ENCODE data around the gene SOHLH1.

The SOHLH1 gene

DNA sequence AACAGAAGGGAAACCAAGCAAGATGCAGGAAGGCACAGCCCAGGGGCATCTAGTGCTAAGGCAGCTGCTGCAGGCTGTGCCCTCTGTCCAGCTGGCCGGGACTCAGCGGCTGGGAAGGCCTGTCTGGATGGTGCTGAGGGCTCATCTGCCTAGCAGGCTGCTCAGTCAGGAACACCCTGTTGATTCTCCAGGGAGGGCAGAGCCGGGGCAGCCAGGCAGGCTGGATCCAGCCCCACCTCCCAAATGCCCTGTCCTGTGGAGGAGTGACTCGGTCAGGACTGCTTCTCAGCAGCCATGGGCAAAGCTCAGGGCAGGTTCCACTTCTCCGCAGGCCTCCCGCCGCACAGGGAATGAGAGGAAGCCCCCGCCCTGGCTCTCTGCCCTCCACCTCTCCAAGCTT is 44.0 kb downstream of the SOHLH1 start:
- no peak for DNase-seq

DNA sequence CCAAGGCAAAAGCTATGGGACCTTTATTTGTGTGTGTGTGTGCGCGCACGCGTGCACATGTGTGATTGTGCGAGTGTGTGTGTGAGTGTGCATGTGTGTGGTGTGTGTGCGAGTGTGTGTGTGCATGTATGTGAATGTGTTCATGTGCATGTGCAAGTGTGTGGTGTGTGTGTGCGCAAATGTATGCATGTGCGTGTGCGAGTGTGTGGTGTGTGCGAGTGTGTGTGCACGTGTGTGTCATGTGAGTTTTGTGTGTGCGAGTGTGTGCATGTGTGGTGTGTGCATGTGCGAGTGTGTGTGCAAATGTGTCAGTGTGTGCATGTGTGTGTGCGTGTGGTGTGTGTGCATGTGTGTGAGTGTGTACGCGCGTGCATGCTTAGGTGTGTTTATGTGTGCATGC is 48.9 kb downstream of the SOHLH1 start:
- no peak for DNase-seq

DNA sequence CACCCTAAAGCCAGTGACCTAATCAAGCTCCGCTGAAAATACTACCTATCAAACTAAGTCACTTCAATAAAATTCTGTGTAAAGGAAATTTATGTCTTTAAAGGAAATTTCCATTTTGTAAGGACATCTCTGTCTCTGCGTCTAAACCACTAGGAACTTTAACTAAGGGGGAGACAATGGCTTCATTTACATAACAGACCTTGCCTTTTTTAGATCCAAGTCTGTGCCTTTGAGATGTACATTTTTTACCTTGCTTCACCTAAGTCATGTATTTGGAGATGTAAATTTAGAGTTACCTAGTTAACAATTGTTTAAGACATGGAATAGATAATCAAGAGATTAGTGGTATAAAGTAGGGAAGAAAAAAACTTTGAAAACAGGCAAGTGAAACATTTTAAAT is 49.8 kb downstream of the SOHLH1 start:
- DNase-seq: no peak

DNA sequence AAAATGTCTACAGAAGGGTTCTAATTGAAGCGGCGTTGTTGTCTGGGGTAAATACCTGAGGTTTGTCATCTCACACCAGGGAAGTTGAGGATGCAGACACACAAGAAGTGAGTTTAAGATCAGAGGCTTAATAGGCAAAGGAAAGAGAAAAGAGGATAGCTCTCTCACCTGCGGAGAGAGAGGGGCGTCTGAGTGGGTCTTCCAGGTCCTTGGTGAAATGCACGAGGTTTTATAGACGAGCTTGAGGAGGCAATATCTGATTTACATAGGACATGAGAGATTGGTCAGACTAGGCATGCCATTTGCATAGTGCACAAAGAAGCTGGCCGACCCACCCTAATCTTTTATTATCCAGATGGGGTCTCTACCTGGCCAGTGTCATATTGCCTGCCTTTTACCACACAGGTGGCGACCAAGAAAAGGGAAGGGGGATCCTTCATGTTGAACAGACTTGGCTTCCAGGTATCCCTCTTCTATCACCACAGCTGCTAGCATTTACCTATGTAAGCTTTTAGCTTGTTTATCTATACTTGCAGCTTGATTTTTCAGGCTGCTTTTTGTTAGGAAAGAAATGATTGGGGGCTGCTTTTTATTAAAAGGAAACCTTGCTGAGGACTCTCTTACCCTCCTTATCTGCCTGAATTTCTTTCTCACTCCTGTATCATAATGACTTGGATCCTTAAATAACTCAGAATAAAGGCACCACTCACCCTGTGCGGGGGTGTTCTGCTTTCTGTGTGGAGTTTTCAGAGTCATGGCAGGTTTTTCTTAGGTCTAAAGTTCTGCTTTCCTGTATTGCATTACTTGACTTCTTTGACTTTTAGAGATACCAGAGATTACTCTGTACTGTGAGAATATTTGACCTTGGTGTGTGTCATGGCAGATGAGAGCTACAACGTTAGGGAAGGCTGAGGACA is 50.5 kb downstream of the SOHLH1 start:
- no peak for DNase-seq

DNA sequence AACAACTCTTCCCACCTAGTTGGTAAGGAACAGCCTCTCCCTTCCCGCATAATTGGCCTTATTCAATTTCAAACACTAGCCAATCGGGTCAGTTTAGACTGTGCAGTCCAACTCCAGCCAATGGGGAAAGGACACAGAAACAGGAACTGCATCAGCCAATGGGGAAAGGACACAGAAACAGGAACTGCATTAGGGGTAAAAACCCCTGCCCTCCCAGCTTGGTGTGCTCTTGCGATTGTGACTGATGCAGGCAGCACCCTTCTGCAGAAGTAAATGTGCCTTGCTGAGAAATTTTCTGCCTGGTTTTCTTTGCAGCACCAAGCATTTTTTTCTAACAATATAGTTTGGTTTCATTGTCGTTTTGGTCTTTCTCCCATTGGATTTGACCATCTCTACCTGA is 51.4 kb downstream of the SOHLH1 start:
- no peak for DNase-seq

DNA sequence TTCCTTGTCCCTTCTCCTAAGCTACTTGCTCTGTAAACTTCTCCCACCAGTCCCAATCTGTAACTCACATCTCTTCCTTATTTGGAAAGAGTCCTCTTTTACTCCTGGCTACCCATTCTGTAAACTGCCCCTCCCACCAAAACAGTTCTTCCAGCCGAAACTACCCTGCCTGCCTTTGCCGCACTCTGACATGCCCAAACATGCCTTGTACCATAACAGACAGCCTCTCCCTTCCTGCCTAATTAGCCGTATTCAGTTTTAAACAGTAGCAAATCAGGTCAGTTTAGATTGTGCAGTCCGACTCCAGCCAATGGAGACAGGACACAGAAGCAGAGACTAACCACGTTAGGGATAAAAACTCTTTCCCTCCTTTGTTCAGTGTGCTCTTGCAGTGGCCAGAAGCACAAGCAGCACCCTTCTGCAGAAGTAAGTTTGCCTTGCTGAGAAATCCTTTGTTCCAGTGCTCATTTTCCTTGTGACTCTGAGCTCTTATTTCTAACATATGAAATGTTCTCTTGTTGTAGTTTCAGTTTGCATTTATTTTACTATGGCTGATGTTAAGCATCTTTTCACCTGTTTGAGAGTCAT is 54.6 kb downstream of the SOHLH1 start:
- DNase-seq: no peak

Data from CD4-positive, alpha-beta T cell treated with Interleukin-6 for 4 hours (primary cell).